Coronary artery (tissue), 2 donors: Measurements from ENCODE around the gene IL20RA.

ENCODE experiments used
- DNase-seq: peaks from one replicate; pipeline ENCODE4 v3.0.0-alpha.2; 2017; ENCODE audit warnings: low spot score
- H3K27ac ChIP-seq, 2 donors: fragments of 200-600 bp; sonication (generic); one replicate each; pipeline ENCODE4 v1.5.1; 2016 to 2019
- H3K4me3 ChIP-seq: fragments of 200-600 bp; sonication (generic); 2 replicates; pipeline ENCODE4 v1.5.1; 2016; ENCODE audit warnings: mild to moderate bottlenecking, moderate library complexity
- TF ChIP-seq, protein P1 (sequence below): fragments of 200-600 bp; sonication (generic); IDR thresholded peaks from one replicate; pipeline ENCODE4 v1.5.1; 2019; ENCODE audit warnings: antibody characterized with exemption

IL20RA gene

DNA sequence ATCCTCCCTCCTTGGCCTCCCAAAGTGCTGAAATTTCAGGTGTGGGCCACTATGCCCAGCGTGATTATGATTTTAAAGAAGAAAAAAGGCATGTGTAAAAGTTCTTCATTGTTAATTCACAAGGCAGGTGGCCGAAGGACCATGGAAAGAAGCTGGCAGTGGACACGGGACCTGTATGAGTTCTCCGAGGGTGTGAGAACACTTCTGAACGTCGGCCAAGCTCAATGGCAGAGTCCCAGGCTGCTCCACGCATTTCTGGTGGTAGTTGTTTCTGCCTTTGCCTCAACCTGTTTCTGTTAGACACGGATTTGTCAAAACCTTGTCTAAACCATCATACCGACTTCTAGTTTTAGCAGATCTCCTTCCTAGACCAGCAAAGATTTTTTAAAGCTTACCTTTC is 36.6 kb downstream of the IL20RA start:
- no peak for DNase-seq
- Histone ChIP-seq H3K4me3 (no peak overlapping the region), H3K27ac (no peak overlapping the region)
- TF ChIP-seq, protein P1, sequence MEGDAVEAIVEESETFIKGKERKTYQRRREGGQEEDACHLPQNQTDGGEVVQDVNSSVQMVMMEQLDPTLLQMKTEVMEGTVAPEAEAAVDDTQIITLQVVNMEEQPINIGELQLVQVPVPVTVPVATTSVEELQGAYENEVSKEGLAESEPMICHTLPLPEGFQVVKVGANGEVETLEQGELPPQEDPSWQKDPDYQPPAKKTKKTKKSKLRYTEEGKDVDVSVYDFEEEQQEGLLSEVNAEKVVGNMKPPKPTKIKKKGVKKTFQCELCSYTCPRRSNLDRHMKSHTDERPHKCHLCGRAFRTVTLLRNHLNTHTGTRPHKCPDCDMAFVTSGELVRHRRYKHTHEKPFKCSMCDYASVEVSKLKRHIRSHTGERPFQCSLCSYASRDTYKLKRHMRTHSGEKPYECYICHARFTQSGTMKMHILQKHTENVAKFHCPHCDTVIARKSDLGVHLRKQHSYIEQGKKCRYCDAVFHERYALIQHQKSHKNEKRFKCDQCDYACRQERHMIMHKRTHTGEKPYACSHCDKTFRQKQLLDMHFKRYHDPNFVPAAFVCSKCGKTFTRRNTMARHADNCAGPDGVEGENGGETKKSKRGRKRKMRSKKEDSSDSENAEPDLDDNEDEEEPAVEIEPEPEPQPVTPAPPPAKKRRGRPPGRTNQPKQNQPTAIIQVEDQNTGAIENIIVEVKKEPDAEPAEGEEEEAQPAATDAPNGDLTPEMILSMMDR = no peak

DNA sequence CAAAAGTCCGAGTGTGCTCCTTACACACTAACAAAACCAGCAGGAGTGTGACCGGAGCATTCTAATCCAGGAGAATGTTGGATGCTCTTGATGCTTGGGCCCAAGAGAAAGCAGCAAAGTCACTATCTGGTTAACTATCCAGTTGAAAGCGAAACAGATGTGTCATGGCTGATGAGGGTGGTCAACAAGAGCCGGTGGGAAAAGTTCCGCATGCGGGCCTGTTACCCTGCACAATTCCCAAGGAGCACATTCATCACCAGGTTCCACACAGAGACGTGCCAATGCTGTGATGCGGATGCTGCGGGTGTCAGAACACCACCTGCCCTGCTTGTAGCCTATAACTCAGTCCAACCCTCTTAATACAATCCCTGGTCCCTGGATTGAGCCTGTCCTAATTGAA is 38.7 kb downstream of the IL20RA start:
- H3K27ac ChIP-seq = no peak overlapping the region
- TF ChIP-seq, protein P1 = no peak
- H3K4me3 ChIP-seq = no peak overlapping the region
- no peak for DNase-seq

DNA sequence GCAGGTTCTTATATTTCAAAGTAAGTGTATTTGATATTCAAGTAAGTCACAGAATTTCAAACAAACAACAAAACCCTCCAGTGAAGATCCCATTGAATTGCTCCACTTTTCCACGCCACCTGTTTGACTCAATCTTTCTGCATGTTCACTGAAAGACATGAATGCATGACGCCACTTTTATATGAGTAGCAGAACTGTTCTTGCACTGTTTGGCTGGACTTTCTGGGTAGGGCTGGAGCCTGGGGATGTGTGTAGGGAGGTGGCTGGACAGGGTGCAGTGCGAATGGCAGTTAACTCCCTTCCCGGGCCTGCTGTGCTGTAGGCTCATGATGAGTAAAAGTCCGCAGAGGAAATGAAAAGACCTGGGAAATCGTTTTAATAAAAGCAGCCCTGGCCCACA is 39.7 kb downstream of the IL20RA start:
- Histone ChIP-seq H3K4me3 (no peak overlapping the region), H3K27ac (no peak overlapping the region)
- TF ChIP-seq, protein P1 = no peak
- no peak for DNase-seq

DNA sequence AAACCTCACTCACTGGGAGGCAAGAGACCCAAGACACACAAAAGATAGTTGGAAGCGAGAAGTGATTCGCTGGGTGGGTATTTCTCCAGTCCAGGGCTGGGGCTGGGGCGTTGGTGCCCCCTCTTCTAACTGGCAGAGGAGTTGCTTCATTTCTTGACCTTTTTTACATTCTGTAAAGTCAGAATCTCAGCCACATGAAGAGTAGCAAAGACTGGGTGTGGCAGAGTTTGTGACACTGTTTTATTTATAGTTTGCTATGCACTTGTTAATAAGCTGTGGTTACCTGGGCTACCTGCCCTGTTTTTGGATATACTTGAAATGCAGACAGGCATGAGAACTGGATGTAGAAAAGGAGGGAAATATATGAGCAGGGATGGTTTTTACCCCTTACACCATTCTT is 42.3 kb downstream of the IL20RA start:
- Histone ChIP-seq H3K27ac (no peak overlapping the region), H3K4me3 (no peak overlapping the region)
- no peak for DNase-seq
- TF ChIP-seq, protein P1 = no peak

GRCh38 chr6:137001977-137002302 is 42.8 kb downstream of the IL20RA start:
- Histone ChIP-seq H3K27ac (no peak overlapping the region), H3K4me3 (no peak overlapping the region)
- TF ChIP-seq, protein P1 = no peak
- no peak for DNase-seq

GRCh38 chr6:137001299-137001976 is 43.3 kb downstream of the IL20RA start:
- H3K4me3 ChIP-seq = no peak overlapping the region
- H3K27ac ChIP-seq = no peak overlapping the region
- TF ChIP-seq, protein P1 = no peak
- no peak for DNase-seq

- Histone ChIP-seq H3K27ac (no peak overlapping the region), H3K4me3 (no peak overlapping the region)
- no peak for DNase-seq
- TF ChIP-seq, protein P1 = no peak
Observed at GRCh38 chr6:137000825-137001224, 43.9 kb downstream of the IL20RA start.
